Adrenal gland (tissue), 5 donors: ENCODE data around the gene PHLDB3.

ENCODE experiments used
- CTCF ChIP-seq, 6 experiments: fragments of 450-650 bp in 4 of 6; fragments of 200-600 bp in 2 of 6; sonication (generic) in 1 of 6; IDR thresholded peaks; 1 replicate in 5 of 6; 2 replicates in 1 of 6; pipeline versions ENCODE4 v1.5.1 to v1.8.0; 2016 to 2021; ENCODE audit warnings: antibody characterized with exemption in 6 of 6, mild to moderate bottlenecking in 2 of 6, moderate library complexity in 1 of 6
- POLR2A ChIP-seq, 2 donors: fragments of 450-650 bp; IDR thresholded peaks; one replicate each; pipeline ENCODE4 v1.6.1; 2017; ENCODE audit warnings: antibody characterized with exemption in 2 of 2, mild to moderate bottlenecking in 2 of 2, moderate library complexity in 1 of 2
- donor health status: DM: no; HTN: no; CAD: no.

GRCh38 chr19:43480574-43480973 is 24.0 kb downstream of the PHLDB3 start:
- TF ChIP-seq CTCF (IDR thresholded peaks at IDR 0.05) = no peak
- no peak for TF ChIP-seq POLR2A (IDR thresholded peaks at IDR 0.05)
